T-helper 1 cell treated with Interleukin-12 subunit alpha and Interleukin-12 subunit beta and Interleukin-4 antibody, amounts not matched to agents 30 μg/mL and 1 μg/mL, for 36 hours (primary cell): ENCODE data around the gene KLRB1.
"Not testable (repeated sequence)": the region's sequence is repeated elsewhere in the genome, so short reads cannot be mapped to it uniquely, and the experiment has no call there.

Source experiments
- H3K27ac Mint-ChIP-seq: one replicate; pipeline ENCODE4 v1.8.0; 2021; ENCODE audit warnings: mild to moderate bottlenecking, mixed read lengths
- H3K27me3 Mint-ChIP-seq: one replicate; pipeline ENCODE4 v1.8.0; 2021; ENCODE audit warnings: low read depth, mixed read lengths
- H3K36me3 Mint-ChIP-seq: one replicate; pipeline ENCODE4 v1.8.0; 2021; ENCODE audit warnings: low read depth, mixed read lengths
- H3K4me1 Mint-ChIP-seq: one replicate; pipeline ENCODE4 v1.8.0; 2021; ENCODE audit warnings: low read depth, mixed read lengths
- H3K4me3 Mint-ChIP-seq: one replicate; pipeline ENCODE4 v1.8.0; 2021; ENCODE audit warnings: mild to moderate bottlenecking, moderate library complexity, mixed read lengths
- H3K9me3 Mint-ChIP-seq: one replicate; pipeline ENCODE4 v1.8.0; 2021; ENCODE audit warnings: mixed read lengths

The KLRB1 gene

DNA sequence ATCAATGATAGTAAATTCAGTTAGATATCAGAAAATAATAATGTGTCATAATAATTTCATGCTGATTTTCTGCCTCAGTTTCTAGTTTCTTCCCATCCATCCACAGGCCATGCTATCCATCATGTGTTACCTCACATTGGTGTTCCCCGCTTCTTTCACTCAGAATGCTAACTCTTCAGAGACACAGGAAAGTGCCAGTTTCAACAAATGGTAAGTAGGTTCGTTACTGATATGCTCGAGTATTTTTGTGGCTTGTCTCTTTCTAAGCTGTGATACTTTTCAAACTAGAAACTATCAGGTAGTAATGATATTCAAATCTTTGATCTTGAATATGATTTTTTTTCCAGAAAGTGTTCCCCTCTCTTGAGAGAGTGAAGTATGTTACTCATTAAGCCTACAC, 1.5 kb downstream of the KLRB1 start:
- H3K9me3 Mint-ChIP-seq = peaks cover 16% of the 10 kb centered on the region
- H3K27ac Mint-ChIP-seq = no peak overlapping the region
- peaks cover 18% of the 10 kb centered on the region for H3K4me1 Mint-ChIP-seq
- H3K27me3 Mint-ChIP-seq = no peaks in the 10 kb centered on the region
- H3K4me3 Mint-ChIP-seq = no peak overlapping the region
- H3K36me3 Mint-ChIP-seq = peaks cover 11% of the 10 kb centered on the region

GRCh38 chr12:9605483-9605882, 2.2 kb downstream of the KLRB1 start:
- H3K4me1 Mint-ChIP-seq = peaks cover 12% of the 10 kb centered on the region
- peaks cover 13% of the 10 kb centered on the region for H3K9me3 Mint-ChIP-seq
- peaks cover 8% of the 10 kb centered on the region for H3K36me3 Mint-ChIP-seq
- no peak overlapping the region for H3K4me3 Mint-ChIP-seq
- no peaks in the 10 kb centered on the region for H3K27me3 Mint-ChIP-seq
- no peak overlapping the region for H3K27ac Mint-ChIP-seq

DNA sequence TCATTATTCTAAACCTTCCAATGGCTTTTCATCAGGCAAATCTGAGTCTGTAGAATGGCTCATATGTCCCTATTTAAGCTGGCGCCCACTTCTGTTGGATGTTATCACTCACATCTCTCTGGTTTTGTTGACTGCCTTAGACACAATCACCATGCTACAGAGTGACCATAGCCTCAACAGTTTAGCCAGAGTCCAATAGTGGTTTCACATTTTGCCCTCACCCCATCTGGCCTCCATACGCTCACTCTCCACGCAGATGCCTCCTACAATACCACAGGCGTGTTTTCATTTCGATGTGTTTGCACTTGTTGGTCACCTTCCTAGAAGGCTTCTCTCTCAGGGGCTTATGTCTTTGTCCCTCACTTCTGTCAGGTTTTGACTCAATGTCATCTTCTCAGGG, 3.4 kb downstream of the KLRB1 start:
- H3K4me3 Mint-ChIP-seq = no peak overlapping the region
- H3K36me3 Mint-ChIP-seq = peaks cover 1% of the 10 kb centered on the region
- peaks cover 8% of the 10 kb centered on the region for H3K4me1 Mint-ChIP-seq
- peaks cover 2% of the 10 kb centered on the region for H3K9me3 Mint-ChIP-seq
- H3K27me3 Mint-ChIP-seq = peaks cover 8% of the 10 kb centered on the region
- no peak overlapping the region for H3K27ac Mint-ChIP-seq

DNA sequence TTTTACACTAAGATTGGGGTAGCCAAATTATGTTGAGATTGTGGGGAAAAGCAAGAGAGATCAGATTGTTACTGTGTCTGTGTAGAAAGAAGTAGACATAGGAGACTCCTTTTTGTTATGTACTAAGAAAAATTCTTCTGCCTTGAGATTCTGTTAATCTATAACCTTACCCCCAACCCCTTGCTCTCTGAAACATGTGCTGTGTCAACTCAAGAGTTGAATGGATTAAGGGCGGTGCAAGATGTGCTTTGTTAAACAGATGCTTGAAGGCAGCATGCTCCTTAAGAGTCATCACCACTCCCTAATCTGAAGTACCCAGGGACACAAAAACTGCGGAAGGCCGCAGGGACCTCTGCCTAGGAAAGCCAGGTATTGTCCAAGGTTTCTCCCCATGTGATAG, 7.3 kb downstream of the KLRB1 start:
- not testable (repeated sequence) for H3K4me1 Mint-ChIP-seq, H3K9me3 Mint-ChIP-seq
- peaks cover 16% of the 10 kb centered on the region for H3K27me3 Mint-ChIP-seq

DNA sequence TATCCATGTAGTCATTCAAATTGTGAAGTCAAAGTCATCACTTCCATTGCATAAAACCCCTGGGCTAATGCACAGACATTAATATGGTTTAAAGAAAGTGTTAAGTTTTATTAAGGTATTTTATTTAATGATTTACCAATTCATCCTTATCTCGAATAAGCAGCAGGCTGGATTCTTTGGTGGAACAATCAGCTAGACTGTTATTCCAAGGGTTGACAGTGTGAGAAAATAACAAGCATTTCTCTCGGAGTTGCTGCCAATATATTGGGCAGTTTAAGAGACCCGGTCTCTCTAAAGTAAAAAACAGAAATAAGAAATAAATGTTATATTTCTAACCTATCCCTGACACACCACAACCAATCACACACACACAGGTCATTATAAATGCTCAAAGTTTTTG, 9.4 kb downstream of the KLRB1 start:
- no peaks in the 10 kb centered on the region for H3K9me3 Mint-ChIP-seq
- no peaks in the 10 kb centered on the region for H3K36me3 Mint-ChIP-seq
- H3K4me1 Mint-ChIP-seq = no peaks in the 10 kb centered on the region
- H3K27me3 Mint-ChIP-seq = peaks cover 27% of the 10 kb centered on the region
- no peak overlapping the region for H3K27ac Mint-ChIP-seq
- H3K4me3 Mint-ChIP-seq = no peak overlapping the region

More for the DNA sequence above, 7.3 kb downstream of the KLRB1 start:
- not testable (repeated sequence) for H3K36me3 Mint-ChIP-seq, H3K4me3 Mint-ChIP-seq, H3K27ac Mint-ChIP-seq

DNA sequence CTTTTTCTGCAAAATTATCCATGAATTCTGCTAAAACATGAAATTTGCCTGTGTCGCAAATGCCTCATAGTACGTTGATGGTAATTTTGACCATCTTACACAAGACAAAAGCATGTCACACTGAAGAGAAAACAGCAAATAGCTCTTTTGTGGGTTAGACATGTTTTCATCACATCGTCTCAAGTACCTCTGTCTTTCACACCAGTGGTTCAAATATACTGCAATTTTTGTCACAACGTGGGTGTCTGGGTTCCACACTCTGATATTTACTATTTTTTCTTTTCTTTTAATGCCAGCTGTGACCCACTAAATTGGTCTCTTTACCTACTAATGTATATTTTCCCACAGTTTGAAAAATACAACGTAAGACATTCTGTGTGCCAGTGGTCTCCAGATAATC, 10.4 kb downstream of the KLRB1 start:
- H3K27ac Mint-ChIP-seq = no peak overlapping the region
- H3K27me3 Mint-ChIP-seq = peaks cover 32% of the 10 kb centered on the region
- no peaks in the 10 kb centered on the region for H3K36me3 Mint-ChIP-seq
- H3K9me3 Mint-ChIP-seq = no peaks in the 10 kb centered on the region
- H3K4me3 Mint-ChIP-seq = no peak overlapping the region
- H3K4me1 Mint-ChIP-seq = no peaks in the 10 kb centered on the region

DNA sequence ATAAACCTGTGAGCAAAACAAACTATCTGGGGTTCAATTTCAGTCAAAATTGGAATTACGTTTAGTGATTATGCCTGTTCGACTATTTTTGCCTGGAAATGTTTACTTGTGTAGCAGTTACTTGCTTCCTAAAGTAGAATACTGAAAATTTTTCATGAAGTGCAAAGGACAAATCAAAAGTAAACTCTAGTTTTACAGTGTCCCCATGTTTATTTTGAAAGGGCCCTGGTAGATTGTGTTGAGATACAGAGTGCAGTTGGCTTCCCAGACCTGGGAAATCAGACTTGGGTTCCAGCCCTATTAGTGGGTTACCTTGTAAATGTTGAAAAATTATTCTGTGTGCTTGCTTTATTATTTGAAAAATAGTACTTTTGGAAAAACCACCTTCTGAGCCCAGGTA, 17.3 kb downstream of the KLRB1 start:
- H3K9me3 Mint-ChIP-seq = no peaks in the 10 kb centered on the region
- no peaks in the 10 kb centered on the region for H3K36me3 Mint-ChIP-seq
- no peaks in the 10 kb centered on the region for H3K4me1 Mint-ChIP-seq
- no peak overlapping the region for H3K4me3 Mint-ChIP-seq
- peaks cover 20% of the 10 kb centered on the region for H3K27me3 Mint-ChIP-seq
- H3K27ac Mint-ChIP-seq = no peak overlapping the region

GRCh38 chr12:9588749-9589148, 19.0 kb downstream of the KLRB1 start:
- H3K4me3 Mint-ChIP-seq = no peak overlapping the region
- no peak overlapping the region for H3K27ac Mint-ChIP-seq
- H3K27me3 Mint-ChIP-seq = peaks cover 9% of the 10 kb centered on the region
- H3K36me3 Mint-ChIP-seq = no peaks in the 10 kb centered on the region
- no peaks in the 10 kb centered on the region for H3K4me1 Mint-ChIP-seq
- no peaks in the 10 kb centered on the region for H3K9me3 Mint-ChIP-seq

DNA sequence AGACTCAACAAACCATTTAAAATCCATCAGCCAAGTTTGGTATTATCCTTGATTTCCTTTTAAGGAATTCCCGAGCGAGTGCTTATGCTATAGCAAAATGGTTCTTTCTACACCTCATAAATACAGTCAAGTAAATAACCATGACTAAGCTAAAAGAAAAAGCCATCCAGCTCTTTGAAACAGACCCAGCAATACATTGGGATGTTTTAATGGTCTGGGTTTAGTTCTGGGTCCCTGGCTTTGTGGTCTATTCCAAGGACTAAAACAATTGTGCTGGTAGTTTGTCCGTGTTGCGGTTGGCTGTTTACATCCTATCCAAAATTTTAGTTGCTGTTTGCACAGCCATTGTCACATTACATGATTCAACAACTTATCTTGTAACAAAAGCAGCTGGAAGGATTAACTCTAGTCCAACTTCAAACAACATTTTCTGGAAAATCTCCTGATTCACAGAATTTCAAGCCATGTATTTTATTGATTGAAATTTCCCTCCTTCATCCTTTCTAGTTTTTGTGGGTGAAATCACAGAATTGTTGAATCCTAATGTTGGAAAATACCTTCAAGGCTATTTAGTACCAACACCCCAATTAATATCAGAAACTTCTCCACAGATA, 19.6 kb downstream of the KLRB1 start:
- Mint-ChIP-seq H3K27ac (no peak overlapping the region), H3K4me3 (no peak overlapping the region), H3K27me3 (peaks cover 9% of the 10 kb centered on the region), H3K36me3 (no peaks in the 10 kb centered on the region), H3K9me3 (no peaks in the 10 kb centered on the region), H3K4me1 (no peaks in the 10 kb centered on the region)

DNA sequence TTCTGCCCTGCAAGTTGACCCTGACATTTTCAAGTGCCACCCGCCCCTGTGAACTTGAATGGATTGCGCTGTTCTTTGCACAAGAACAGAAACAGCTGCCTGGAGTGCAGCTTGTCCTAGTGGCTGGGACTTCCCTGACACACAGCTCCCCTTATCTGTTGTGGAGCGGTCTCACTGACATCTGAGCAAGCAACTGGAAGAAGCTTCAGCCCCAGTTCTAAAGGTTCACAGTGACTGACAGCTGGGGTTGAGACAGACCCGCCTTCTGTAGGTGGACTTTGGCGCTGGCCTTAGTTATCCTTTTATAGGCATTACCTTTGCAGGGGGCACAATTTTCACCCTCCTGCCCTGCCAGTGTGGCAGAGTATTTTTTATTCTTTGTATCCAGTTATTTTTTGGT, 30.0 kb downstream of the KLRB1 start:
- not testable (repeated sequence) for H3K27me3 Mint-ChIP-seq, H3K4me1 Mint-ChIP-seq, H3K27ac Mint-ChIP-seq, H3K36me3 Mint-ChIP-seq, H3K9me3 Mint-ChIP-seq, H3K4me3 Mint-ChIP-seq

DNA sequence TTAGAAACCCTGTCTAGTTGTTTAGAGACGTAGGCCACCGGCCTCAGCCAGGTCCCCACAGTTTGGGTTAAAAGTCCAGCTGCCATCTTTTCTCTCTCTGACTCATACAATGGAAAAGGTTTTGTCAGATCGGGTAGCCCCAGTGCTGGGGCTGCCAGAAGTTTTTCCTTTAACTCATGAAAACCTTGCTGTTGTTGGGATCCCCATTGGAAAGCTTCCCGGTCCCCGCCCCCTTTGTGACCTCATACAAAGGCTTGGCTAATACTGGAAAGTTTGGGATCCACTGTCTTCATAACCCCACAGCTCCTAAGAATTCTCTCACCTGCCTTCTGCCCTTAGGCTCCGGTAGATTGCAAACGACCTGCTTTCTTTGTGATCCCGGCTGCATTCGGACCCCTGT, 40.6 kb downstream of the KLRB1 start:
- not testable (repeated sequence) for H3K4me1 Mint-ChIP-seq, H3K36me3 Mint-ChIP-seq, H3K27ac Mint-ChIP-seq, H3K27me3 Mint-ChIP-seq, H3K4me3 Mint-ChIP-seq, H3K9me3 Mint-ChIP-seq

DNA sequence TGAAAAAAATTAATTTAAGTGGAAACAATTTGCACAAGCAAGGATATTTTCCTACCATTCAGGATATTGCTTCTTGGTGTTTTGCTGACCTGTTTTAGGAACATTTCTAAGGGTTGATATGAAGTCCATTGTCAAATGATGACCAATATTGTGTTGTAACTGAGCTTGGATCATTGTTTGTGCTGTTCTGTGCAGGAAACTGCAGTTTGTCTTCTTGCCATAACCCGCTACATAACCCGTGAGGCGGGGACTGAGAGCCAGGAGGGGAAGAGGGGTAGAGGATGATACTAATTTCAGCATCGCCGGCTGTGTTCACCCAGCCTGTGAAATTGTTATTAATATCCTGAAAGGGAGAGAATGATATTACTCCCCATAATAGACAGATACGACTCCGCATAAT, 41.6 kb downstream of the KLRB1 start:
- H3K4me3 Mint-ChIP-seq, H3K4me1 Mint-ChIP-seq, H3K27ac Mint-ChIP-seq, H3K9me3 Mint-ChIP-seq, H3K36me3 Mint-ChIP-seq, H3K27me3 Mint-ChIP-seq: not testable (repeated sequence)

DNA sequence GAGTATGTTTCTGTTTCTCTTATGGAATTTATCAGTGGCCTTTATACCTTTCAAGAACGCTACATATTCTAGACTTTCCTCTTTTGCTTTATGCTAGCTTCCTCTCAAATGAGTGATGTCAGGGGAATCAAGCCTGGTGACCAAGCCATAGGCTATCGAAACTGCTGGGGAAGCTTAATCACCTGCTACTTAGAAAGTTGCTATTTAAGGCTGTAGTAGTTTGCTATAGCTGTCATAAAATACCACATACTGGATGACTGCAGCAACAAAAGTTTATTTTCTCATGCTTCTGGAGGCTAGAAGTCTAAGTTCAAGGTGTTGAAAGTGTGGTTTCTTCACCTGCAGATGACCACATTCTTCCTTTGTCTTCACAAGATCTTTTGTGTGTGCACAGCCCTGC, 43.3 kb downstream of the KLRB1 start:
- H3K4me3 Mint-ChIP-seq, H3K4me1 Mint-ChIP-seq, H3K27me3 Mint-ChIP-seq, H3K36me3 Mint-ChIP-seq, H3K27ac Mint-ChIP-seq, H3K9me3 Mint-ChIP-seq: not testable (repeated sequence)

GRCh38 chr12:9562841-9563453, 44.8 kb downstream of the KLRB1 start:
- H3K27ac Mint-ChIP-seq, H3K9me3 Mint-ChIP-seq, H3K36me3 Mint-ChIP-seq, H3K4me1 Mint-ChIP-seq, H3K27me3 Mint-ChIP-seq, H3K4me3 Mint-ChIP-seq: not testable (repeated sequence)

DNA sequence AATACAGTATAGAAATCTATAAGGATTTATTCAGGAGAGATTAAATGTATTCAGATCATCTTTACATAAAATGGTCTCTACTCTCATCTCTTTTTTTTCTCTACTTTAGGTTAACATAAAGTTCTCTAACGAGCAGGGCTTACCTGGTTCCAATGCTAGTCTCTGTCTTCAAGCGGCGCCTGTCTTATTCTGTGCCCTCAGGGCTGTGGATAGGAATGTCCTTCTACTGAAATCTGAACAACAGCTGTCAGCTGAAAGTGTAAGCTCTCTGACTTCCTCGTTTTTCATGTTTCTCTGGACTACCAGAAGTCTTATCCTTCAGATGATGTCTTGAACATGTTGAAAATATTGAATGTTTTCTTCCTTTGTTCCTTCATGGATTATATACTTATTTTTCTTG, 62.2 kb downstream of the KLRB1 start:
- H3K4me1 Mint-ChIP-seq, H3K9me3 Mint-ChIP-seq, H3K4me3 Mint-ChIP-seq, H3K36me3 Mint-ChIP-seq, H3K27me3 Mint-ChIP-seq, H3K27ac Mint-ChIP-seq: not testable (repeated sequence)
